ENCODE results near the gene PLD3. TPM values are rescaled to one million over a fixed set of nuclear protein-coding genes. Genes with fewer than 3 reads are reported as not detected.

Gene PLD3
- total RNA-seq, 4 donors from 2014 or later = 237 to 302 (median 266) TPM

DNA sequence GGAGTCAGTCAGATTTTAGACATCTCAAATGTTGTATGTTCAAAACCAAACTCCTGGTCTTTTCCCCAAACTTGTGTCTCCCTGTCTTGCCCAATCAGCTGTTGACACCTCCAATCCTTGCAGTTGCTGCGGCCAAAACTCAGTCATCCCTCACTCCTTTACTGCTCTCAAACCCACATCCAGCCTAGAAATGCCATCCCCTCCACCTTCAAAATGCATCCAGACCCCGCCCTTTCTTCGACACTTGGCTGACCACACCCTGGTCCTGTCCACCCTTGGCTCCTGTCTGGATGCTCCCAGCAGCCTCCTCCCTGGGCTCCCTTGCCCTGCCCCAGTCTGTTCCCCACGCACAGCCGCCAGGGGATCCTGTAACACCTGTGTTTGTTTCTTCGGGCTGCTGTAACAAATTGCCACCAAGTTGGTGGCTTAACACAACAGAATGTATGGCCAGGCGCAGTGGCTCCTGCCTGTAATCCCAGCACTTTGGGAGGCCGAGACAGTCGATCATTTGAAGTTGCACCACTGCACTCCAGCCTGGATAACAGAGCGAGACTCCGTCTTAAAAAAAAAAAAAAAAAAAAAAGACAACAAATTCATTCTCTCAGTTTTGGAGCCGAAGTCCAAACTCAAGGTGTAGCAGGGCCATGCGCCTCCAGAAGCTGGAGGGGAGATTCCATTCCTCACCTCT, 11.7 kb downstream of the PLD3 start:
- Histone ChIP-seq H3K36me3 (peaks cover 0 to 19% of the 10 kb centered on the region in 2 donors), H3K4me1 (peaks cover 0 to 12% (median 0%) of the 10 kb centered on the region in 3 donors), H3K27me3 (no peaks in the 10 kb centered on the region), H3K9me3 (no peaks in the 10 kb centered on the region), H3K4me3 (no peak overlapping the region), H3K27ac (no peak overlapping the region)
- ATAC-seq = no peak
- WGBS, 2 donors (ENCODE audit: low coverage in 1 of 2) = 86 to 96% methylated on average over 6 to 7 of the region's 13 CpGs
- TF ChIP-seq EP300 (IDR thresholded peaks at IDR 0.05) = no peak

DNA sequence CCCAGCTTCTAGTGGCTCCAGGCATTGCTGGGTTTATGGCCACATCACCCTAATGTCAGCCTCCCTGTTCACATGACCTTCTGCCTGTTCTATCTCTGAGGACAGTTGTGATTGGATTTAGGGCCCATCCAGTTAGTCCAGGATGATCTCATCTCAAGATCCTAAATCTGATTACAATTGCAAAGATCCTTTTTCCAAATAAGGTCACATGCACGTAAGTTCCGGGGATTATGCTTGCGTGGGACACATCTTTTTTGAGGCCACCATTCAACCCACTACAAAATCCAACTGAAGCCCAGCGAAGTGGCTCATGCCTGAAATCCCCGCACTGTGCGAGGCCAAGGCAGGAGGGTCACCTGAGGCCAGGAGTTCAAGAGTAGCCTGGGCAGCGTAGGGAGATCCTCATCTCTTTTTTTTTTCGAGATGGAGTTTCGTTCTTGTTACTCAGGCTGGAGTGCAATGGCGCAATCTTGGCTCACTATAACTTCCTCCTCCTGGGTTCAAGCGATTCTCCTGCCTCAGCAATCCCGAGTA, 12.3 kb downstream of the PLD3 start:
- H3K4me3 ChIP-seq = no peak overlapping the region
- peaks cover 0 to 18% (median 3%) of the 10 kb centered on the region in 3 donors for H3K4me1 ChIP-seq
- TF ChIP-seq POLR2AphosphoS5 (IDR thresholded peaks at IDR 0.05) = no peak
- no peak for ATAC-seq
- peaks cover 0 to 19% of the 10 kb centered on the region in 2 donors for H3K36me3 ChIP-seq
- no peaks in the 10 kb centered on the region for H3K9me3 ChIP-seq
- no peaks in the 10 kb centered on the region for H3K27me3 ChIP-seq
- 88 to 98% methylated on average over 4 to 12 of the region's 12 CpGs for WGBS, 2 donors (ENCODE audit: low coverage in 1 of 2)
- no peak overlapping the region for H3K27ac ChIP-seq

DNA sequence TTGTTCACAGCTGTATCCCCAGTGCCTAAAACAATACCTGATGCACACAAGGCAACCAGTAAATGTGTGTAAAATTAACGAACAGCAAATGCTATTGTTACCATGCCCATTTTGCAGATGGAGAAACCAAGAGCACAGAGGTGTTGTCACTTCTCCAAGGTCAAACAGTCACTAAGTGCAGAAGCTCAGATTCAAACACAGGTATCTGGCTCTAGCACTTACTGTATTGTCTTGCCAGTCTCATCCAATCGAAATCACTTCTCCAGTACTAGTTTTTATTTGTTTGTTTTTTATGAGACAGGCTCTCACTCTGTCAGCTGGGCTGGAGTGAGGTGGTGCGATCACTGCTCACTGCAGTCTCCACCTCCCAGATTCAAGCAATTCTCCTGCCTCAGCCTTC, 13.7 kb downstream of the PLD3 start:
- WGBS, 2 donors (ENCODE audit: low coverage in 1 of 2) = 86 to 93% methylated on average over 3 of the region's 3 CpGs
- ATAC-seq = no peak
- TF ChIP-seq, protein P1, sequence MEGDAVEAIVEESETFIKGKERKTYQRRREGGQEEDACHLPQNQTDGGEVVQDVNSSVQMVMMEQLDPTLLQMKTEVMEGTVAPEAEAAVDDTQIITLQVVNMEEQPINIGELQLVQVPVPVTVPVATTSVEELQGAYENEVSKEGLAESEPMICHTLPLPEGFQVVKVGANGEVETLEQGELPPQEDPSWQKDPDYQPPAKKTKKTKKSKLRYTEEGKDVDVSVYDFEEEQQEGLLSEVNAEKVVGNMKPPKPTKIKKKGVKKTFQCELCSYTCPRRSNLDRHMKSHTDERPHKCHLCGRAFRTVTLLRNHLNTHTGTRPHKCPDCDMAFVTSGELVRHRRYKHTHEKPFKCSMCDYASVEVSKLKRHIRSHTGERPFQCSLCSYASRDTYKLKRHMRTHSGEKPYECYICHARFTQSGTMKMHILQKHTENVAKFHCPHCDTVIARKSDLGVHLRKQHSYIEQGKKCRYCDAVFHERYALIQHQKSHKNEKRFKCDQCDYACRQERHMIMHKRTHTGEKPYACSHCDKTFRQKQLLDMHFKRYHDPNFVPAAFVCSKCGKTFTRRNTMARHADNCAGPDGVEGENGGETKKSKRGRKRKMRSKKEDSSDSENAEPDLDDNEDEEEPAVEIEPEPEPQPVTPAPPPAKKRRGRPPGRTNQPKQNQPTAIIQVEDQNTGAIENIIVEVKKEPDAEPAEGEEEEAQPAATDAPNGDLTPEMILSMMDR (IDR thresholded peaks at IDR 0.05) = no peak
- TF ChIP-seq POLR2A (IDR thresholded peaks at IDR 0.05) = no peak
- no peak for TF ChIP-seq EP300 (IDR thresholded peaks at IDR 0.05)
- Histone ChIP-seq H3K4me3 (no peak overlapping the region), H3K27ac (no peak overlapping the region), H3K36me3 (peaks cover 0 to 28% of the 10 kb centered on the region in 2 donors), H3K4me1 (peaks cover 0 to 32% (median 4%) of the 10 kb centered on the region in 3 donors), H3K9me3 (no peaks in the 10 kb centered on the region), H3K27me3 (no peaks in the 10 kb centered on the region)

DNA sequence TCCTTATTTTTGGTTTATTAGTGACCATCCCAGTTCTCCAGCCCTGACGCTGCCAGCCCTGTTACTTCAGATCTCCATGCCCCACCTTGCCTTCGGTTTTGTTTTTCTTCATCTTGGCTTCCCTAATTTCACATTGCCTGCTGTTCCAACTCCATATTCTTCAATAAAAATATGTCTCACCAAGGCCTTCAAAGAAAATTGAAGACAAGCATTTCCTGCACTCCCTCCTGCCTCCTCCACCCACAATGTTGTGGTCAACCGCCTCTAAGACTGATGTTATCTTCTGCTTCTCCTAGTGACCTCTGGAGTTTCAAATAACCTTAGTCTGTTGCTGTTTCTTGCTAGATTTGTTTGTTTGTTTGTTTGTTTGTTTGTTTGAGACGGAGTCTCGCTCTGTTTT, 14.6 kb downstream of the PLD3 start:
- 77 to 100% methylated on average over 2 to 4 of the region's 5 CpGs for WGBS, 2 donors (ENCODE audit: low coverage in 1 of 2)
- Histone ChIP-seq H3K27ac (no peak overlapping the region), H3K4me1 (peaks cover 0 to 33% (median 4%) of the 10 kb centered on the region in 3 donors), H3K4me3 (no peak overlapping the region), H3K9me3 (no peaks in the 10 kb centered on the region), H3K36me3 (peaks cover 0 to 35% of the 10 kb centered on the region in 2 donors), H3K27me3 (no peaks in the 10 kb centered on the region)
- ATAC-seq = no peak
- TF ChIP-seq POLR2A (IDR thresholded peaks at IDR 0.05) (no peak), POLR2AphosphoS5 (IDR thresholded peaks at IDR 0.05) (no peak), EP300 (IDR thresholded peaks at IDR 0.05) (no peak)
- TF ChIP-seq, protein P1 (IDR thresholded peaks at IDR 0.05) = no peak

DNA sequence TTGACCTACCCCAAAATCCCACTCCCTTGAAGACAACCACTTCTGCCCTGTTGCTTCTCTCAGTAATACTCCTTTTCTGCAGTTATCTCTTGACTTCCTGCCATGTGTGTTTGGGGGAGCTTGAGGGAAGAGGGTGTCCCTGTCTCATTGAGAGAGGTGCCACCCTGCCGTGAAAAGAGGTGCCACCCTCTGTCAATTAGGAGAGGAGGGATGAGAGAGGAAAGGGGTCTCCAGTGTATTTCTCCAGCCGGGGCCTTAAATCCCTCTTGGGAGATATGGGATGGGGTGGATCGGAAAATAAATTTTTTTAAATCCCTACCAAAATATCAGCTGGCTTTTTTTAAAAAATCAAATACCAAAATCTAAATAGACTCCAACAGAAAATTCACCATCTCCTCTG, 16.5 kb downstream of the PLD3 start:
- Histone ChIP-seq H3K9me3 (no peaks in the 10 kb centered on the region), H3K4me3 (peak overlapping the region in 1 of 2 donors; percentile 49), H3K27ac (no peak overlapping the region), H3K36me3 (peaks cover 0 to 39% of the 10 kb centered on the region in 2 donors), H3K27me3 (no peaks in the 10 kb centered on the region), H3K4me1 (peaks cover 0 to 29% (median 4%) of the 10 kb centered on the region in 3 donors)
- no peak for ATAC-seq
- TF ChIP-seq, protein P1 (IDR thresholded peaks at IDR 0.05) = no peak
- TF ChIP-seq POLR2A (IDR thresholded peaks at IDR 0.05) (no peak), POLR2AphosphoS5 (IDR thresholded peaks at IDR 0.05) (no peak), EP300 (IDR thresholded peaks at IDR 0.05) (no peak)
- 54 to 72% methylated on average over 3 of the region's 3 CpGs for WGBS, 2 donors (ENCODE audit: low coverage in 1 of 2)
